Measurements from ENCODE around the gene NPC2. TPM values are rescaled to one million over a fixed set of nuclear protein-coding genes. Genes with fewer than 3 reads are reported as not detected.

Gene NPC2
- total RNA-seq, 1 donor: 266 TPM

DNA sequence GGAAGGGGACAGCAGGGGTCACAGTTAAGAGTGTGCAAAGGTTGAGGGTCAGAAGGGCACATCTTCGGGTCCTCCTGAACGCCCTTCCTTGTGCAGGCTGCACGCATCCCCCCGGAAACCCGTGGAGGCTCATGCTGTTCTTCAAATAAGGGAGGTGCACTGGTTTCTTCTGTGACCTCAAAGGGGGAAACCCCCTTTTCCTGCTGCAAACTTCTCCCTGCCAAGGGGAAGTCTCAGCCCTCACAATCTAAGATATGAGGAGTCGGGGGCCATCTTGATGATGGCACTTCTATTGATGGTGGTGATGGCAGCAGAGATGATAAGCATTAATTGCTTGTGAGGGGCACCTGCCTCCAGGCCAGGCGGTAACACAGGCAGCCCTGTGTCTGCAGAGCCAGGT, 40.5 kb upstream of the NPC2 start:
- Histone ChIP-seq H3K36me3 (ENCODE audit: insufficient read depth, low read length) (peaks cover 88% of the 10 kb centered on the region), H3K4me3 (ENCODE audit: insufficient read depth, low read length) (no peak overlapping the region), H4K20me1 (ENCODE audit: insufficient read depth, low read length) (peaks cover 5% of the 10 kb centered on the region), H3K27ac (ENCODE audit: low read depth, low read length) (no peak overlapping the region), H2AFZ (ENCODE audit: low read length) (no peak overlapping the region), H3K9me3 (ENCODE audit: low read depth, low read length) (no peaks in the 10 kb centered on the region), H3K4me1 (ENCODE audit: insufficient read depth, low read length) (no peaks in the 10 kb centered on the region), H3K79me2 (ENCODE audit: insufficient read depth, low read length) (peaks cover 2% of the 10 kb centered on the region), H3K27me3 (ENCODE audit: insufficient read depth, low read length) (no peaks in the 10 kb centered on the region), H3K4me2 (ENCODE audit: insufficient read depth, low read length) (no peak overlapping the region)
- DNase-seq (ENCODE audit: insufficient read length, low spot score, missing footprints): peak; percentile 57
- TF ChIP-seq, protein P1, sequence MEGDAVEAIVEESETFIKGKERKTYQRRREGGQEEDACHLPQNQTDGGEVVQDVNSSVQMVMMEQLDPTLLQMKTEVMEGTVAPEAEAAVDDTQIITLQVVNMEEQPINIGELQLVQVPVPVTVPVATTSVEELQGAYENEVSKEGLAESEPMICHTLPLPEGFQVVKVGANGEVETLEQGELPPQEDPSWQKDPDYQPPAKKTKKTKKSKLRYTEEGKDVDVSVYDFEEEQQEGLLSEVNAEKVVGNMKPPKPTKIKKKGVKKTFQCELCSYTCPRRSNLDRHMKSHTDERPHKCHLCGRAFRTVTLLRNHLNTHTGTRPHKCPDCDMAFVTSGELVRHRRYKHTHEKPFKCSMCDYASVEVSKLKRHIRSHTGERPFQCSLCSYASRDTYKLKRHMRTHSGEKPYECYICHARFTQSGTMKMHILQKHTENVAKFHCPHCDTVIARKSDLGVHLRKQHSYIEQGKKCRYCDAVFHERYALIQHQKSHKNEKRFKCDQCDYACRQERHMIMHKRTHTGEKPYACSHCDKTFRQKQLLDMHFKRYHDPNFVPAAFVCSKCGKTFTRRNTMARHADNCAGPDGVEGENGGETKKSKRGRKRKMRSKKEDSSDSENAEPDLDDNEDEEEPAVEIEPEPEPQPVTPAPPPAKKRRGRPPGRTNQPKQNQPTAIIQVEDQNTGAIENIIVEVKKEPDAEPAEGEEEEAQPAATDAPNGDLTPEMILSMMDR (IDR thresholded peaks at IDR 0.05; ENCODE audit: extremely low read depth, low read depth, low read length): no peak

DNA sequence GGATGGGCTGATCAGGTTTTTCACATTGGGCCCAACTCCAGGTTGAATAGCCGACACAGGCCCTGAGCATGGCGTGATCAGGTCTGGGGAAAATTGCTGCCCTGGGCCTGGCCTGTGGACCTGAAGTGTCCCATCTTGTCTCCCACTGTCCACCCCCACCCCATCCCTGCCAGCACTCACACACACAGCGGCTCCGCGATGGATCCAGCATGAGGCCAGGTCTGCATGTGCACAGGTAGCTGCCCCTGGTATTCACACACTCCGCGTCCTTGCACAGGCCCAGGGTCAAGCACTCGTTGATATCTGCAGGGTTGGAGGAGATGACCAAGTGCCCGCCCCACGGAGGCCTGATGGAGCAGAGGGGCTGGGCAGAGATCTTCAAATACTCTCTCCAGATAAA, 39.1 kb upstream of the NPC2 start:
- Histone ChIP-seq H3K36me3 (ENCODE audit: insufficient read depth, low read length) (peaks cover 89% of the 10 kb centered on the region), H3K4me3 (ENCODE audit: insufficient read depth, low read length) (no peak overlapping the region), H3K79me2 (ENCODE audit: insufficient read depth, low read length) (peaks cover 2% of the 10 kb centered on the region), H4K20me1 (ENCODE audit: insufficient read depth, low read length) (peaks cover 5% of the 10 kb centered on the region), H3K4me1 (ENCODE audit: insufficient read depth, low read length) (no peaks in the 10 kb centered on the region), H3K4me2 (ENCODE audit: insufficient read depth, low read length) (no peak overlapping the region), H3K27me3 (ENCODE audit: insufficient read depth, low read length) (no peaks in the 10 kb centered on the region), H3K27ac (ENCODE audit: low read depth, low read length) (peak overlapping the region; percentile 48), H2AFZ (ENCODE audit: low read length) (no peak overlapping the region), H3K9me3 (ENCODE audit: low read depth, low read length) (no peaks in the 10 kb centered on the region)
- TF ChIP-seq, protein P1 (IDR thresholded peaks at IDR 0.05; ENCODE audit: extremely low read depth, low read depth, low read length): no peak
- DNase-seq (ENCODE audit: insufficient read length, low spot score, missing footprints): peak; percentile 59

- no peak overlapping the region for H2AFZ ChIP-seq (ENCODE audit: low read length)
- H3K36me3 ChIP-seq (ENCODE audit: insufficient read depth, low read length): peaks cover 92% of the 10 kb centered on the region
- H3K27me3 ChIP-seq (ENCODE audit: insufficient read depth, low read length): no peaks in the 10 kb centered on the region
- peak overlapping the region; percentile 48 for H3K27ac ChIP-seq (ENCODE audit: low read depth, low read length)
- H4K20me1 ChIP-seq (ENCODE audit: insufficient read depth, low read length): peaks cover 5% of the 10 kb centered on the region
- TF ChIP-seq, protein P1 (IDR thresholded peaks at IDR 0.05; ENCODE audit: extremely low read depth, low read depth, low read length): peak; percentile 8
- peak; percentile 94 for DNase-seq (ENCODE audit: insufficient read length, low spot score, missing footprints)
- H3K79me2 ChIP-seq (ENCODE audit: insufficient read depth, low read length): peaks cover 2% of the 10 kb centered on the region
- no peaks in the 10 kb centered on the region for H3K9me3 ChIP-seq (ENCODE audit: low read depth, low read length)
- no peaks in the 10 kb centered on the region for H3K4me1 ChIP-seq (ENCODE audit: insufficient read depth, low read length)
- H3K4me3 ChIP-seq (ENCODE audit: insufficient read depth, low read length): no peak overlapping the region
- no peak overlapping the region for H3K4me2 ChIP-seq (ENCODE audit: insufficient read depth, low read length)
These were observed 38.4 kb upstream of the NPC2 start for GRCh38 chr14:74531467-74531866.

DNA sequence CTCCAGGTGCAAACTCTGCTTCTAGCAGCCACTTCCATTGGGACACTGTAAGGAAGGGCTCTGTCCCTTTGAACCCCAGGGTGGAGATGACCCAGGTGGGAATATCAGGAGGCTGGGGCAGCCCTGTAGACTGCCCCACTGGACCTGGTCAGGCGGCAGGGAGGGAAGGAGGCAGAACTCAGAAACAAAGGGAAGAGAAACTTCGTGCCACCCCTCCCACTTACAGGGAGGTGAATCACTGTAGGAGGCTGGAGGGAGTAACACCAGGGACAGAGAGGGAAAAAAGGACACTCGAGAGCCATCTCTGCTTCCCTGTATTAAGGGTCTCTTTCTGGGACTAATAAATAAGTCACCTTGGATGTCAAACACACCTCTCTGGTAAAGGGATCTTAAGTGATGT, 37.9 kb upstream of the NPC2 start:
- peaks cover 5% of the 10 kb centered on the region for H4K20me1 ChIP-seq (ENCODE audit: insufficient read depth, low read length)
- no peak overlapping the region for H3K27ac ChIP-seq (ENCODE audit: low read depth, low read length)
- no peak overlapping the region for H3K4me3 ChIP-seq (ENCODE audit: insufficient read depth, low read length)
- no peaks in the 10 kb centered on the region for H3K4me1 ChIP-seq (ENCODE audit: insufficient read depth, low read length)
- no peak overlapping the region for H3K4me2 ChIP-seq (ENCODE audit: insufficient read depth, low read length)
- peaks cover 2% of the 10 kb centered on the region for H3K79me2 ChIP-seq (ENCODE audit: insufficient read depth, low read length)
- no peak overlapping the region for H2AFZ ChIP-seq (ENCODE audit: low read length)
- TF ChIP-seq, protein P1 (IDR thresholded peaks at IDR 0.05; ENCODE audit: extremely low read depth, low read depth, low read length): no peak
- no peaks in the 10 kb centered on the region for H3K27me3 ChIP-seq (ENCODE audit: insufficient read depth, low read length)
- DNase-seq (ENCODE audit: insufficient read length, low spot score, missing footprints): peak; percentile 90
- no peaks in the 10 kb centered on the region for H3K9me3 ChIP-seq (ENCODE audit: low read depth, low read length)
- peaks cover 92% of the 10 kb centered on the region for H3K36me3 ChIP-seq (ENCODE audit: insufficient read depth, low read length)

Data from osteoblast (primary cell).